NCI-H1694 (cell line): ENCODE results near the gene SPAG9.
"Not testable (repeated sequence)": the region's sequence is repeated elsewhere in the genome, so short reads cannot be mapped to it uniquely, and the experiment has no call there.

ENCODE experiments used
- DNase-seq: peaks from one replicate; lab custom pipeline; 2025; lab: John Stamatoyannopoulos, UW

The SPAG9 gene

DNA sequence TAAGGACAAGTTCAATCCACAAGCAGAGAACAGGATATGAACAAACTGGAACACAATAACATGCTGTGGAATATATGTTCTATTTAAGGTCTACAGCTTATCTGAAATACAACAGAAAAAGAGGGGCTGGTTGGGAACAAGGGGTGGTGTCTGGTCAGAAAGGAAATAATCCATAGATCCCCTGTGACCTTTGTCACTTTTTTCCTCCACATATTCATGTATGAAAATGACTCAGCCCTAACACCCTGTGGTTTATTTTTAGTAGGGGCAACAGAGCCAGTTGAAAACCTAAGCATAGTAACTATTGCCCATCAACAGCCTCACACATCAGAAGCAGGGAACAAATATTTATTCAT, 12.3 kb upstream of the SPAG9 start:
- no peak for DNase-seq

DNA sequence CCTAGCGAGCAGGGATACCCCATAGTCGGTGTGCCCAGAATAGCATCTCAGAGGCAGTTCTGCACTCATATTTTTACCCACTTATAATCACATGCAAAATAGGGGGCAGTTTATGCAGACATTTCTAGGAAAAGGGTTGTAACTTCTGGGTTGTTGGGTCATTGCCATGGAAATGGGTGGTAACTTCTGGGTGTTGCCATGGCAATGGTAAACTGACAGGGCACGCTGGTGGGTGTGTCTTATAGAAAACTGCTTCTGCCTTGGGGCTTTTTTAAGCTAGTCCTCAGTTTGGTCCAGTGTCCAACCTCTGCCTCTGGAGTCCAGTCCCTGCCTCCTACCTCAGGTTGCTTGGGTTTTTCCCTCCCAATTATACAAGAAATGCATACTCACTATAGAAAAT, 7.4 kb upstream of the SPAG9 start:
- DNase-seq = no peak

DNA sequence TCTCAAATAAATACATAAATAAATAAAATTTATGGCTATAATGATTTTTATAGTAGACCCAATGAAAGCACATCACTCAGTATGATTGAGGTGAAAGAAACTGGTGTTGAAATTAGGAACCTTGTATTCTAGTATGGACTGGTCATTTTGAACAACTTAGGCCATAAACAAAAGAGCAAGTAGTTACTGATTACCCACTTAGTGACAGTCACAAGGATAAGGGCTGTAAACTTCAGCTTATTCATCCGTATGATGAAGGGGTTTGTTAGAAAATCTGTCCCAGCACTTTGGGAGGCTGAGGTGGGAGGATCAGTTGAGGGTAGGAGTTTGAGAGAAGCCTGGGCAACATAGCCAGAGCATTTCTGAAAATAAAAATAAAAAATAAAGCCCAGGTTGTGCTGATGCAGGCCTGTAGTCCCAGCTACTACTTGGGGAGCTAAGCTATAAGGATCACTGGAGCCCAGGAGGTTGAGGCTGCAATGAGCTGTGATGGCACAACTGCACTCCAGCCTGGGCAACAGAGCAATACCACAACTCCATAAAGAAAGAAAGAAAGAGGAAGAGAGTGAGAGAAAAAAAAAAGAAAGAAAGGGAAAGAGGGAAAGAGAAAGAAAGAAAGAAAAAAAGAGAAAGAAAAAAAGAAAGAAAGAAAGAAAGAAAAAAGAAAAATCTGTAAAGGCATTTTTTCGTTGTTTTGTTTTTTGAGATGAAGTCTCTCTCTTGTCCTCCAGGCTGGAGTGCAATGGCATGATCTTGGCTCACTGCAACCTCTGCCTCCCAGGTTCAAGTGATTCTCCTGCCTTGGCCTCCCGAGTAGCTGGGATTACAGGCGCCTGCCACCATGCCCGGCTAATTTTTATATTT, 4.2 kb upstream of the SPAG9 start:
- no peak for DNase-seq

- not testable (repeated sequence) for DNase-seq
Observed at GRCh38 chr17:51122473-51123115, 1.9 kb upstream of the SPAG9 start.

DNA sequence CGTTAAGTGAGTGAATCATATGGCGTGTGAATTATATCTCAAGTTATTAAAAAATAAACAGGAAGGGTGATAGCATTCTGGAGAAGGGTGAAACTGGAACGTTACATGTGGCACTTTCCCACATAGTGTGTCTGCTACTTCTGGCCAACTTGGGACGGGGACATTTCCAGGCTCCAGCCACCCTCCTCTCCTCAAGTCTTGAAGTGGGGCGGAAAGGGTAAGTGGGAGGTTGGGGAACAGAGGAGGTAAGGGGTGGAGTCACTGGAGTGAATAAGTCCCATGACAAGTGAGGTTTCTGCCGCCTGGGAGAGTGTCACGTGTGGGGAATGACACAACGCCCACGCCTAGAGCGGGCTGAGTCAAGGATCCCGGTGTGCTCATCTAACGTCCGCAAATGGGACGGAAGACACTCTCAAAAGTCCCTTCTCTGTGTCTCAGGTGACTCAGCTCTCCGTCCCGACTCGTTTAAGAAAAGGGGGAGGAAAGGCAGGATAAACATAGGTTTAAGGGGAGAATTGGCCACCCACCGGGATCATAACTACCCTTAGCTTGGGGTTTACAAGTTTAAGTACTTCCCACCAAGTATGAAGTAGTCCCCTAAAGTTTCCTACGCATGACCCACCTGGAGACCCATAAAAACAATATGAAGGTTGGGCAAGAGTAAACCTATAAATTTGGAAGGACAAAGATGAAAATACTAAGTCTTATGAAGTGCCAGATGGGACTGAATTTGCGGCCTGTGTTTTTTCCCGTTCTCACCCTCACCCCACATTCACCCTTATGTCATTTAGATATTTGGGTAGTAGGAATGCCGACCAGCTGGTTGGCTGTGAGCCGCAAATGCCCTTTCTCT, 1.2 kb upstream of the SPAG9 start:
- DNase-seq = no peak

- no peak for DNase-seq
Observed at GRCh38 chr17:51120357-51120738, 320 bp downstream of the SPAG9 start.

- no peak for DNase-seq
Observed at GRCh38 chr17:51119415-51120356, 982 bp downstream of the SPAG9 start.

GRCh38 chr17:51118330-51119195, 2.1 kb downstream of the SPAG9 start:
- DNase-seq = peak; percentile 87

DNA sequence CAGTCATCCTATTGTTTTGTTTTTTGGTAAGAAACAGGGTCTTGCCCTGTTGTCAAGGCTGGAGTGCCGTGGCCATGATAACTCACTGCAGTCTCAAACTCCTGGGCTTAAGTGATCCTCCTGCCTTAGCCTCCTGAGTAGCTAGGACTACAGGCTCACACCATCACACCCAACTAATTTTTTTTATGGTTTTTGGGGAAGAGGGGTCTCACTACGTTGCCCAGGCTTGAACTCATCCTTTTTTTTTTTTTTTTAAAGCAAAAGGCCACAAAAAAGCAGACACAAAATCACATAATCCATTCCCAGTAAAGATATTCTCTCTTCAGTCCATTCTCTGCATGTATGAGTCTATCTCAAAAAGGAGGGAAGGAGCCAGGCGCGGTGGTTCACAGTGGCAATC, 5.5 kb downstream of the SPAG9 start:
- no peak for DNase-seq

DNA sequence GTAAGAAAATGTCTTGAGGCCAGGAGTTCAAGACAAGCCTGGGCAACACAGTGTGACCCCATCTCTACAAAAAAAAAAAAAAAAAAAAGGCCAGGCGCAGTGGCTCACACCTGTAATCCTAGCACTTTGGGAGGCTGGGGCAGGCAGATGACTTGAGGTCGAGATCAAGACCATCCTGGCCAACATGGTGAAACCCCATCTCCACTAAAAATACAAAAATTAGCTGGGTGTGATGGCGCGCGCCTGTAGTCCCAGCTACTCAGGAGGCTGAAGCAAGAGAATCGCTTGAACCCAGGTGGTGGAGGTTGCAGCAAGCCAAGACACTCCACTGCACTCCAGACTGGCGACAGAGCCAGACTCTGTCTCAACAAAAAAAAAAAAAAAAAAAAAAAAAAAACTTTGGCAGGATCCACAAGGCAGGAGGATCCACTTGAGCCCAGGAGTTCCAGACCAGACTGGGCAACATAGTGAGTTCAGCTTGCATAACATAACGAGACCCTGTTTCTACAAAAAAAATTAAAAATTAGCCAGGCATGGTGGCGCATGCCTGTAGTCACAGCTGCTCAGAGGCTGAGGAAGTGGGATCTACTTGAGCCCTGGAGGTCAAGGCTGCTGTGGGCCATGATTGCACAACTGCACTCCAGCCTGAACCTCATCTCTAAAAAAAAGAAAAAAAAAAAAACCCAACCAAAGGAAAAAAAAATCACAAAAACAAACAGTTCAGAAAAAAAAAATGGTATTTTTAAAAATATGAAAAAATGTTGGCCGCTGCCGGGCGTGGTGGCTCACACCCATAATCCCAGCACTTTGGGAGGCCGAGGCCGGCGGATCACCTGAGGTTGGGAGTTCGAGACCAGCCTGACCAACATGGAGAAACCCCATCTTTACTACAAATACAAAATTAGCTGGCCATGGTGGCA, 8.1 kb downstream of the SPAG9 start:
- not testable (repeated sequence) for DNase-seq

GRCh38 chr17:51107778-51108177, 12.9 kb downstream of the SPAG9 start:
- no peak for DNase-seq

GRCh38 chr17:51103451-51103850, 17.2 kb downstream of the SPAG9 start:
- DNase-seq = no peak

GRCh38 chr17:51103050-51103449, 17.6 kb downstream of the SPAG9 start:
- no peak for DNase-seq

DNA sequence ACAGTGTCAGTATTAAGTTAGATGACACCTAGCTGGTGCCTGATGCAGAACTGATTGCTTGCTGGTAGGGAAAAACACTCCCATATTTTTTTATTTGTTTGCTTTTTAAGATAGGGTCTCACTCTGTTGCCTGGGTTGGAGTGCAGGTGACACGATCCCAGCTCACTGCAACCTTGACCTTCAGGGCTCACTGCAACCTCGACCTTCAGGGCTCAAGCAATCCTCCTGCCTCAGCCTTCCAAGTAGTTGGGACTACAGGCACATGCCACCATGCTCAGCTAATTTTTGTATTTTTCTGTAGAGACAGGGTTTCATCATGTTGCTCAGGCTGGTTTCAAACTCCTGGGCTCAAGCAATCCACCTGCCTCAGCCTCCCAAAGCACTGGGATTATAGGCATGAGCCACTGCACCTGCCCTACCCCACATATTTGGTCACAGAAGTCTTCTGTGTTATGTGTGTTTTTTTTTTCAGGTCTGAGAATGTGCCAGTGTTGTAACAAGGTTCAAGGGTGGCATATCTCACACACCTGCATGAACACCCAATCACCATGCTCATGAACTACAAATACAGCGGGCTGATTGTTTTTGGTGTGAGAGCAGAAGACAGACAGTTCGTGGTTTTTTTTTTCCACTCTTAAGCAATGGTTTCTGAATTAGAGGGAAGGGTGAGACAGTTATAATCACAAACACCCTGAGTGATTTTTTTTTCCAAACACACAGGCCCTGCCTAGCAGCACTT, 22.8 kb downstream of the SPAG9 start:
- no peak for DNase-seq

- no peak for DNase-seq
Observed at GRCh38 chr17:51091635-51092034, 29.0 kb downstream of the SPAG9 start.

- DNase-seq = not testable (repeated sequence)
Observed at GRCh38 chr17:51088868-51089267, 31.8 kb downstream of the SPAG9 start.

- no peak for DNase-seq
Observed at GRCh38 chr17:51088287-51088686, 32.4 kb downstream of the SPAG9 start.

DNA sequence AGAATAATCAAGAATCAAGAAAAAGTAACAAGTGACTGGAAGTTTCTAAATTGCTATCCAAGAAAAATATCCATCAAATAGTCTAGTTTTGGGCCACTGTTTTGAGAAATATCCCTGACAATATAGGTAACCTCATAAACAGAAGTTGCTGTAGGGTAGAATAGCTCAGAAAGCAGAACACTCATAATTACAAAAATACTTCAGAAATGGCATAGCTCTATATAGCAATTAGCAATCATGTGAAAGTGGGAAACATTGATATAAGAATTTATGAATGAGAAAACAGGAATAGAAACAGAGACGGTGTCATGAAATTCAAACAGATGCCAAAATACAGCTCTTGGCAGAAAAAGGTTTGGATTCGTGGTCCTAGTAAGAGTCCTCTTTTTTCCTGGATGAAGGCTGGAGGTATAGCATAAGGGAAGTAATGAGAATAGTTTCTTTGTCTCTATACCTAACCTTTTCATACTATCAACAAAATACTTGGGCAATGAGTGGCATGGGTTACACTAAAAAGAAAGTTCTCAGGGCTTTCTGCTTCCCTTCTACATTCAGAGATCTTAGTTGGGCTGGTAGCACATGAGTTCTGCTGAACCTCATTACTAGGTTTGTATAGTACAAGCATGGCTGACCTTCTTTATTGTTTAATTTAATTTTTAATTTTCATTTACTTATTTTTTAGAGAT, 33.5 kb downstream of the SPAG9 start:
- no peak for DNase-seq
